Measurements from ENCODE around the gene ABCB9.
"Not testable (repeated sequence)": the region's sequence is repeated elsewhere in the genome, so short reads cannot be mapped to it uniquely, and the experiment has no call there.

The ABCB9 gene

GRCh38 chr12:122963941-122964265, 2.4 kb downstream of the ABCB9 start:
- no peak for DNase-seq (ENCODE audit: low spot score)

- no peak for DNase-seq (ENCODE audit: low spot score)
These were observed 4.5 kb downstream of the ABCB9 start for GRCh38 chr12:122961531-122962329.

GRCh38 chr12:122960193-122960569, 6.1 kb downstream of the ABCB9 start:
- DNase-seq (ENCODE audit: low spot score): no peak

- DNase-seq (ENCODE audit: low spot score): no peak
These were observed 6.6 kb downstream of the ABCB9 start for GRCh38 chr12:122959566-122960192.

- no peak for DNase-seq (ENCODE audit: low spot score)
These were observed 7.9 kb downstream of the ABCB9 start for GRCh38 chr12:122958198-122958888.

- no peak for DNase-seq (ENCODE audit: low spot score)
These were observed 10.2 kb downstream of the ABCB9 start for GRCh38 chr12:122956035-122956434.

GRCh38 chr12:122955156-122955555, 11.1 kb downstream of the ABCB9 start:
- DNase-seq (ENCODE audit: low spot score): no peak

GRCh38 chr12:122951979-122952892, 14.0 kb downstream of the ABCB9 start:
- DNase-seq (ENCODE audit: low spot score): peak; percentile 78

- DNase-seq (ENCODE audit: low spot score): peak; percentile 48
These were observed 14.9 kb downstream of the ABCB9 start for GRCh38 chr12:122951406-122951805.

GRCh38 chr12:122949816-122950675, 16.2 kb downstream of the ABCB9 start:
- DNase-seq (ENCODE audit: low spot score): no peak

GRCh38 chr12:122949405-122949804, 16.9 kb downstream of the ABCB9 start:
- DNase-seq (ENCODE audit: low spot score): no peak

GRCh38 chr12:122948605-122949004, 17.7 kb downstream of the ABCB9 start:
- no peak for DNase-seq (ENCODE audit: low spot score)

- peak; percentile 67 for DNase-seq (ENCODE audit: low spot score)
These were observed 18.9 kb downstream of the ABCB9 start for GRCh38 chr12:122947352-122947792.

- DNase-seq (ENCODE audit: low spot score): peak; percentile 98
These were observed 19.4 kb downstream of the ABCB9 start for GRCh38 chr12:122946690-122947341.

- DNase-seq (ENCODE audit: low spot score): no peak
These were observed 21.4 kb downstream of the ABCB9 start for GRCh38 chr12:122944605-122945592.

- peak; percentile 76 for DNase-seq (ENCODE audit: low spot score)
These were observed 23.1 kb downstream of the ABCB9 start for GRCh38 chr12:122943196-122943595.

- no peak for DNase-seq (ENCODE audit: low spot score)
These were observed 23.6 kb downstream of the ABCB9 start for GRCh38 chr12:122942637-122943036.

- not testable (repeated sequence) for DNase-seq (ENCODE audit: low spot score)
These were observed 24.9 kb downstream of the ABCB9 start for GRCh38 chr12:122941351-122941750.

- DNase-seq (ENCODE audit: low spot score): no peak
These were observed 27.1 kb downstream of the ABCB9 start for GRCh38 chr12:122939125-122939524.

All from kidney capillary endothelial cell (primary cell).